ENCODE data around the gene PXMP2. TPM values are rescaled to one million over a fixed set of nuclear protein-coding genes. Genes with fewer than 3 reads are reported as not detected.
"Not testable (repeated sequence)": the region's sequence is repeated elsewhere in the genome, so short reads cannot be mapped to it uniquely, and the experiment has no call there.

The PXMP2 gene
- total RNA-seq, 1 experiment from 2014 or later = 23.5 TPM

DNA sequence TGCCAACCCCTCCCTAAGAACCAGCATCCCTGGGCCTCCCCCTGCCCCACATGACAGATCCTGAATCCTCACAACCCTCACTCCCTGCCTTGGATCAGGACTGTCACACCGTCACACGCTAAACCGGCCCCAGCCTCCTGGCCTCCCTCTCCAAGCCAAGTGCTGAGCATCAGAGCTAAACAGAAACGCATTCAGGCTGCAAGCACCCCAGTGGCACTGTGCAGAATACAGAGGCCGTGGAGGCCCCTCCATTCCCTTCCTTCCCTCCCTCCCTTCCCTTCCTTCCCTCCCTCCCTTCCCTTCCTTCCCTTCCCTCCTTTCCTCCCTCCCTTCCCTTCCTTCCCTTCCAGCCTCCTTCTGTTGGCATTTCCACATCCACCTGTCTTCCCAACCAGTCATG, 12.8 kb upstream of the PXMP2 start:
- DNase-seq (ENCODE audit: low read depth, low spot score) = no peak
- in situ Hi-C loops (cut with HindIII; ENCODE audit: low pct_unique_long_range_greater_than_20kb, low sequenced_read_pairs) = no loop called here

GRCh38 chr12:132675757-132676432, 11.5 kb upstream of the PXMP2 start:
- no peak for DNase-seq (ENCODE audit: low read depth, low spot score)
- in situ Hi-C loops (cut with HindIII; ENCODE audit: low pct_unique_long_range_greater_than_20kb, low sequenced_read_pairs) = no loop called here

DNA sequence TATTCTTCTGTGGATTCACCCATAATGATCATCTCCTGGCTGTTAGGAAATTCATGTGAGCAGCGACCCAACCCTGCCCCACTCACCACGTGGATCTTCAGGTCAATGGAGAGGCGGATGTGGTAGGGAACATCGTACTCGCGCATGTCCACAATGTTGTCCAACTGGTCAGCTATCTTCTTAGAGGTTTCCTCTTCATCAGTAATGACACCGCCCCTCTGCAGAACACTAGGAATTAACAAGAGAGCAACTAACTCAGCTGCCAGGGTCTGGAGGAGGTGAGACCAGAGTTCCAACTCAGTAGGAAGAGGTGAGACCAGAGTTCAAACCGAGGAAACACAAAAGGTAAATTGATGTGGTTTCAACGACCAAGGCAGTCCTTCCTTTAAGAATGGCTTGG, 9.9 kb upstream of the PXMP2 start:
- in situ Hi-C loops (cut with HindIII; ENCODE audit: low pct_unique_long_range_greater_than_20kb, low sequenced_read_pairs) = no loop called here
- DNase-seq (ENCODE audit: low read depth, low spot score) = no peak

GRCh38 chr12:132685400-132685799, 2.0 kb upstream of the PXMP2 start:
- in situ Hi-C loops (cut with HindIII; ENCODE audit: low pct_unique_long_range_greater_than_20kb, low sequenced_read_pairs) = no loop called here
- DNase-seq (ENCODE audit: low read depth, low spot score) = no peak

GRCh38 chr12:132686825-132687210, 569 bp upstream of the PXMP2 start:
- in situ Hi-C loops (cut with HindIII; ENCODE audit: low pct_unique_long_range_greater_than_20kb, low sequenced_read_pairs) = no loop called here
- no peak for DNase-seq (ENCODE audit: low read depth, low spot score)

GRCh38 chr12:132689227-132689626, 1.8 kb downstream of the PXMP2 start:
- no peak for DNase-seq (ENCODE audit: low read depth, low spot score)
- in situ Hi-C loops (cut with HindIII; ENCODE audit: low pct_unique_long_range_greater_than_20kb, low sequenced_read_pairs) = no loop called here

GRCh38 chr12:132690112-132690511, 2.7 kb downstream of the PXMP2 start:
- no peak for DNase-seq (ENCODE audit: low read depth, low spot score)
- in situ Hi-C loops (cut with HindIII; ENCODE audit: low pct_unique_long_range_greater_than_20kb, low sequenced_read_pairs) = no loop called here

DNA sequence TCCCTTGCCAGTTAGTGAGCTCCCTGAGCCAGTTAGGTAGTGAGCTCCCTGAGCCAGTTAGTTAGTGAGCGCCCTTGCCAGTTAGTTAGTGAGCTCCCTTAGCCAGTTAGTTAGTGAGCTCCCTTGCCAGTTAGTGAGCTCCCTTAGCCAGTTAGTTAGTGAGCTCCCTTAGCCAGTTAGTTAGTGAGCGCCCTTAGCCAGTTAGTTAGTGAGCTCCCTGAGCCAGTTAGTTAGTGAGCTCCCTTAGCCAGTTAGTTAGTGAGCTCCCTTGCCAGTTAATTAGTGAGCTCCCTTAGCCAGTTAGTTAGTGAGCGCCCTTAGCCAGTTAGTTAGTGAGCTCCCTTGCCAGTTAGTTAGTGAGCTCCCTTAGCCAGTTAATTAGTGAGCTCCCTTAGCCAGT, 4.6 kb downstream of the PXMP2 start:
- DNase-seq (ENCODE audit: low read depth, low spot score); in situ Hi-C loops (cut with HindIII; ENCODE audit: low pct_unique_long_range_greater_than_20kb, low sequenced_read_pairs): not testable (repeated sequence)

DNA sequence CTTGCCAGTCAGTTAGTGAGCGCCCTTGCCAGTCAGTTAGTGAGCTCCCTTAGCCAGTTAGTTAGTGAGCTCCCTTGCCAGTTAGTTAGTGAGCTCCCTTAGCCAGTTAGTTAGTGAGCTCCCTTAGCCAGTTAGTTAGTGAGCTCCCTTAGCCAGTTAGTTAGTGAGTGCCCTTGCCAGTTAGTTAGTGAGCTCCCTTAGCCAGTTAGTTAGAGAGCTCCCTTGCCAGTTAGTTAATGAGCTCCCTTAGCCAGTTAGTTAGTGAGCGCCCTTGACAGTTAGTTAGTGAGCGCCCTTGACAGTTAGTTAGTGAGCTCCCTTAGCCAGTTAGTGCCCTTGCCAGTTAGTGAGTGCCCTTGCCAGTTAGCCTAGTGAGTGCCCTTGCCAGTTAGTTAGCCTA, 7.5 kb downstream of the PXMP2 start:
- in situ Hi-C loops (cut with HindIII; ENCODE audit: low pct_unique_long_range_greater_than_20kb, low sequenced_read_pairs); DNase-seq (ENCODE audit: low read depth, low spot score): not testable (repeated sequence)

- in situ Hi-C loops (cut with HindIII; ENCODE audit: low pct_unique_long_range_greater_than_20kb, low sequenced_read_pairs) = no loop called here
- DNase-seq (ENCODE audit: low read depth, low spot score) = no peak
These were observed 8.0 kb downstream of the PXMP2 start for GRCh38 chr12:132695431-132695830.

DNA sequence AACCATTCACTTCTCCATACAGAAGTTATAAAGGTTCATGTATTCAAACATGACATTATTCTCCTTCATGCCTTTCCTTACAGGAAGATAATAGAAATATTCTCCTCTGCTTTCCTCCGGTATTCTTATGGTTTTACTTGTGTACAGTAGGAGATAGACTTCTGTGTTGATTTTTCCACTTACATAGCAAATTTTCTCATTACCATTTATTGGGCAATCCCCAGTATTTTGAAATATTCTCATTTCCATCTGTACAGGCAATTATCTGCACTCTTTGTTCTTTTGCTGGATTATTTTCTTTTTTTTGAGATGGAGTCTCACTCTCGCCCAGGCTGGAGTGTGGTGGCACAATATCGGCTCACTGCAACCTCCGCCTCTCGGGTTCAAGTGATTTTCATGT, 11.0 kb downstream of the PXMP2 start:
- DNase-seq (ENCODE audit: low read depth, low spot score) = no peak
- in situ Hi-C loops (cut with HindIII; ENCODE audit: low pct_unique_long_range_greater_than_20kb, low sequenced_read_pairs) = no loop called here

- no peak for DNase-seq (ENCODE audit: low read depth, low spot score)
- in situ Hi-C loops (cut with HindIII; ENCODE audit: low pct_unique_long_range_greater_than_20kb, low sequenced_read_pairs) = no loop called here
These were observed 12.9 kb downstream of the PXMP2 start for GRCh38 chr12:132700212-132700822.

- no peak for DNase-seq (ENCODE audit: low read depth, low spot score)
- in situ Hi-C loops (cut with HindIII; ENCODE audit: low pct_unique_long_range_greater_than_20kb, low sequenced_read_pairs) = no loop called here
These were observed 15.3 kb downstream of the PXMP2 start for GRCh38 chr12:132702640-132703039.

GRCh38 chr12:132703641-132704040, 16.3 kb downstream of the PXMP2 start:
- in situ Hi-C loops (cut with HindIII; ENCODE audit: low pct_unique_long_range_greater_than_20kb, low sequenced_read_pairs) = no loop called here
- no peak for DNase-seq (ENCODE audit: low read depth, low spot score)

DNA sequence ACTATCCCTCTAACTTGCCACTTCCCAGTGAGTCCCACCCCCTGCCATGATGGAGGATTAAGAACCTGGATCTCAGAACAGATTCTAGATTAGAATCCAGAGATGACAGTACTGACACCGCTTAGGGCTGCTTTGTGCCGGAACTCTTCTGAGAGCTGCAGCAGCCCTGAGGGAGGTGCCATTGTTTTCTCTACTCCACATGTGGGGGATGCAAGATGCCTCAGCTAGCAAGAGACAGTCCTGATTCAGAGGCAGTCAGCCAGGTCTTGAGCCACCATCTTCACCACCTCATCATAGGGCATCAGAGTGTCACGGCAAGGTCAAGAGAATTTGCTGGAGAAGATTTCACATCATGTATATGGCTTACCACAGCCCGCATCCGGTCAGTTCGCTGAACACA, 19.9 kb downstream of the PXMP2 start:
- DNase-seq (ENCODE audit: low read depth, low spot score) = no peak
- in situ Hi-C loops (cut with HindIII; ENCODE audit: low pct_unique_long_range_greater_than_20kb, low sequenced_read_pairs) = no loop called here

GRCh38 chr12:132708150-132708549, 20.8 kb downstream of the PXMP2 start:
- in situ Hi-C loops (cut with HindIII; ENCODE audit: low pct_unique_long_range_greater_than_20kb, low sequenced_read_pairs) = no loop called here

GRCh38 chr12:132710043-132710404, 22.6 kb downstream of the PXMP2 start:
- in situ Hi-C loops (cut with HindIII; ENCODE audit: low pct_unique_long_range_greater_than_20kb, low sequenced_read_pairs) = no loop called here

More at GRCh38 chr12:132708150-132708549, 20.8 kb downstream of the PXMP2 start:
- no peak for DNase-seq (ENCODE audit: low read depth, low spot score)

DNA sequence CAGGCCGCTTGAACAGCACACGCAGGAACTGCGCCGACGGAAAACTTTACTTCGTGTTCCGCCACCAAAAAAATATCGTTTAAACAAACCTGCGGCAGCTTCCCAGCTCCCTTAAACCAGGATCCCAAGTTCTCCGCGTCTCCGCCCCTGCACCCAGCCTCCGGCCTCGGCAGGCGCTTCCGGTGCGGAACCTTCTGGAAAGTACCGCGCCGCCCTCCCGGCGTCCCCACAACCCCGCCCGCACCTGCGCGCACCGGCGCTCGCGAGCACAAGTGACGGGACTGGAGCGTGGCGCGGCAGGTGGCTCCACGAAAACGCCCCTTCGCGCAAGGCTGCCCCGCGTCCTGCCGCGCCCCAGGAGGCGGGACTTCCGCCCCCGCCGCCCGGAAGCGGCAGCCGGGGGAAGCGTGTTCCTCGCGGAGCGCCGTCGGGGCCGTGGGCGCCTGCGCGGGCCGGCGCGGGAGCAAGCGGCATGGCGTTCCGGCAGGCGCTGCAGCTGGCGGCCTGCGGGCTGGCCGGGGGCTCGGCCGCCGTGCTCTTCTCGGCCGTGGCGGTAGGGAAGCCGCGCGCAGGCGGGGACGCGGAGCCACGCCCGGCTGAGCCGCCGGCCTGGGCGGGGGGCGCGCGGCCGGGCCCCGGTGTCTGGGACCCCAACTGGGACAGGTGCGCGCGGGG, 23.2 kb downstream of the PXMP2 start, which contains the start of gene PGAM5:
Gene PGAM5, plus strand, starts transcription at position 438 of the 675 bp plus-strand sequence. Its CDS starts 35 bp downstream, at position 473.
- peak; percentile 77 for DNase-seq (ENCODE audit: low read depth, low spot score)
- in situ Hi-C loops (cut with HindIII; ENCODE audit: low pct_unique_long_range_greater_than_20kb, low sequenced_read_pairs) = no loop called here

More at GRCh38 chr12:132710043-132710404, 22.6 kb downstream of the PXMP2 start:
- DNase-seq (ENCODE audit: low read depth, low spot score) = no peak

Measured in SK-MEL-5 (cell line).